Panc1 (cell line): ENCODE measurements around the gene PPM1G. TPM values are rescaled to one million over a fixed set of nuclear protein-coding genes. Genes with fewer than 3 reads are reported as not detected.

Experiments used
- ATAC-seq: fragments of 200-7000 bp; cut with Tn5 transposase; 2 replicates; pipeline ENCODE4 v1.9.1; 2020; ENCODE audit warnings: mild to moderate bottlenecking, moderate library complexity
- BruUV-seq: library from RNA; stranded (reverse); fragments of 400-500 nt; replicated peaks from 2 replicates; lab custom pipeline; 2021; lab: Mats Ljungman, UMichigan
- CTCF ChIA-PET: fragments of 300-600 bp; sonication (Branson Sonifier 250); formaldehyde crosslinking; loops from one replicate; lab custom pipeline; 2022; ENCODE audit warnings: antibody characterized with exemption; lab: Charles Lee
- POLR2A ChIA-PET: fragments of 300-600 bp; sonication (Branson Sonifier 250); formaldehyde crosslinking; loops from one replicate; lab custom pipeline; 2022; ENCODE audit warnings: antibody characterized with exemption; lab: Charles Lee
- DNase-seq: peaks from one replicate; pipeline ENCODE4 v3.0.0-alpha.2; 2010; ENCODE audit warnings: low read depth, low spot score
- H3K27ac ChIP-seq: 2 replicates; pipeline ENCODE4 v1.5.1; 2011; ENCODE audit warnings: mild to moderate bottlenecking, low read length, inconsistent platforms
- H3K27me3 ChIP-seq: fragments of 200-500 bp; sonication (Bioruptor generic); 2 replicates; pipeline ENCODE4 v1.6.0; 2014; ENCODE audit warnings: low read length, inconsistent platforms; ENCODE audit not compliant: control insufficient read depth, insufficient read depth
- H3K36me3 ChIP-seq: fragments of 200-500 bp; sonication (Bioruptor generic); 2 replicates; pipeline ENCODE4 v1.5.1; 2014; ENCODE audit warnings: inconsistent platforms, mild to moderate bottlenecking, low read length, moderate library complexity; ENCODE audit not compliant: control insufficient read depth, insufficient read depth
- H3K4me1 ChIP-seq: 2 replicates; pipeline ENCODE4 v1.5.1; 2011; ENCODE audit warnings: inconsistent platforms, mild to moderate bottlenecking, low read length, moderate library complexity; ENCODE audit not compliant: control insufficient read depth, insufficient read depth
- H3K4me3 ChIP-seq, 2 experiments: 2 replicates each; pipeline ENCODE4 v1.5.1; 2011 to 2012; ENCODE audit warnings: low read depth in 2 of 2, low read length in 2 of 2, mild to moderate bottlenecking in 2 of 2, inconsistent platforms in 1 of 2, moderate library complexity in 1 of 2
- H3K9me3 ChIP-seq: fragments of 200-500 bp; sonication (Bioruptor generic); 2 replicates; pipeline ENCODE4 v1.5.1; 2014; ENCODE audit warnings: low read depth, mild to moderate bottlenecking, inconsistent platforms, low read length, moderate library complexity; ENCODE audit not compliant: control insufficient read depth, insufficient read depth
- CTCF ChIP-seq: fragments of 450-650 bp; IDR thresholded peaks from 2 replicates; pipeline ENCODE4 v1.5.1; 2017; ENCODE audit warnings: mild to moderate bottlenecking
- POLR2AphosphoS5 ChIP-seq: IDR thresholded peaks from 2 replicates; pipeline ENCODE4 v1.6.1; 2012; ENCODE audit warnings: mild to moderate bottlenecking, low read depth, low read length, moderate library complexity
- REST ChIP-seq, 2 experiments: IDR thresholded peaks; 2 replicates each; pipeline ENCODE4 v1.6.1; 2011 to 2012; ENCODE audit warnings: low read depth in 2 of 2, control low read depth in 1 of 2, low read length in 1 of 2, mild to moderate bottlenecking in 1 of 2, moderate library complexity in 1 of 2; ENCODE audit not compliant: insufficient read depth in 1 of 2
- SIN3A ChIP-seq: IDR thresholded peaks from 2 replicates; pipeline ENCODE4 v1.6.1; 2012; ENCODE audit warnings: low read depth, mild to moderate bottlenecking, low read length, moderate library complexity, borderline replicate concordance; ENCODE audit not compliant: insufficient read depth
- TCF7L2 ChIP-seq: IDR thresholded peaks from 2 replicates; pipeline ENCODE4 v1.6.1; 2011; ENCODE audit warnings: mild to moderate bottlenecking, low read depth, low read length, inconsistent platforms
- in situ Hi-C: cut with HindIII; loops from 2 replicates; pipeline ENCODE4 v1.10.0; 2016; ENCODE audit warnings: low sequenced_read_pairs, low pct_unique_long_range_greater_than_20kb
- intact Hi-C: fragments of 100-400 bp; cut with micrococcal nuclease; formaldehyde crosslinking; loops from one replicate; pipeline ENCODE4 v1.10.0; 2022; ENCODE audit not compliant: unreplicated experiment
- total RNA-seq: library from RNA; stranded (reverse); gene quantifications from one replicate; pipeline ENCODE4 v1.2.1, GENCODE V29; 2021; ENCODE audit not compliant: unreplicated experiment

PPM1G gene
- total RNA-seq, 1 experiment from 2014 or later, result 115 TPM

- ATAC-seq, result no peak
- no peak for DNase-seq
- H3K27ac ChIP-seq, result no peak overlapping the region
- in situ Hi-C loops (no loop called here), intact Hi-C loops (no loop called here)
- no peak for TF ChIP-seq SIN3A
- TF ChIP-seq CTCF, result no peak
- no peak for TF ChIP-seq REST (IDR thresholded peaks at IDR 0.05; ENCODE audit: insufficient read depth in 1 of 2, low read depth in 2 of 2, low read length in 1 of 2)
- TF ChIP-seq POLR2AphosphoS5, result no peak
- TF ChIP-seq TCF7L2, result no peak
- no peaks in the 10 kb centered on the region for H3K4me1 ChIP-seq
- BruUV-seq, result no TSS peak
- no peak overlapping the region for H3K4me3 ChIP-seq
- no peaks in the 10 kb centered on the region for H3K9me3 ChIP-seq
- H3K27me3 ChIP-seq, result no peaks in the 10 kb centered on the region
- H3K36me3 ChIP-seq, result no peaks in the 10 kb centered on the region
- CTCF ChIA-PET, result no interaction called here
- POLR2A ChIA-PET, result no interaction called here
Measured at GRCh38 chr2:27416151-27416550, 6.8 kb upstream of the PPM1G start.

- Histone ChIP-seq H3K27ac (no peak overlapping the region), H3K4me3 (no peak overlapping the region), H3K4me1 (peaks cover 10% of the 10 kb centered on the region), H3K9me3 (no peaks in the 10 kb centered on the region), H3K36me3 (peaks cover 4% of the 10 kb centered on the region; the same call in 1 of the 2 replicates), H3K27me3 (no peaks in the 10 kb centered on the region)
- POLR2A ChIA-PET, result no interaction called here
- in situ Hi-C loops (no loop called here), intact Hi-C loops (no loop called here)
- DNase-seq (no peak), ATAC-seq (no peak)
- BruUV-seq, result no TSS peak
- CTCF ChIA-PET, result no interaction called here
- TF ChIP-seq REST (IDR thresholded peaks at IDR 0.05; ENCODE audit: insufficient read depth in 1 of 2, low read depth in 2 of 2, low read length in 1 of 2), result no peak
- no peak for TF ChIP-seq SIN3A
- no peak for TF ChIP-seq TCF7L2
- no peak for TF ChIP-seq POLR2AphosphoS5
Measured at GRCh38 chr2:27412419-27413152, 3.2 kb upstream of the PPM1G start.
